IPS-18a (cell line): Measurements from ENCODE around the gene NXPE3.
"Not testable (repeated sequence)": the region's sequence is repeated elsewhere in the genome, so short reads cannot be mapped to it uniquely, and the experiment has no call there.

Experiments
- H3K27ac ChIP-seq: one replicate; pipeline ENCODE4 v1.5.1; 2013; ENCODE audit warnings: low read length
- H3K27me3 ChIP-seq: one replicate; pipeline ENCODE4 v1.6.1; 2013; ENCODE audit warnings: mild to moderate bottlenecking, low read length; ENCODE audit not compliant: control insufficient read depth, insufficient read depth
- H3K36me3 ChIP-seq: one replicate; pipeline ENCODE4 v1.6.1; 2013; ENCODE audit warnings: low read depth, low read length; ENCODE audit not compliant: control insufficient read depth
- H3K4me1 ChIP-seq: one replicate; pipeline ENCODE4 v1.6.1; 2013; ENCODE audit warnings: low read depth, low read length; ENCODE audit not compliant: control insufficient read depth
- H3K4me3 ChIP-seq: one replicate; pipeline ENCODE4 v1.5.1; 2013; ENCODE audit warnings: low read length
- H3K9ac ChIP-seq: one replicate; pipeline ENCODE4 v1.6.1; 2013; ENCODE audit warnings: mild to moderate bottlenecking, low read length, moderate library complexity
- H3K9me3 ChIP-seq: one replicate; pipeline ENCODE4 v1.6.1; 2013; ENCODE audit warnings: low read depth, low read length; ENCODE audit not compliant: control insufficient read depth

NXPE3 gene

DNA sequence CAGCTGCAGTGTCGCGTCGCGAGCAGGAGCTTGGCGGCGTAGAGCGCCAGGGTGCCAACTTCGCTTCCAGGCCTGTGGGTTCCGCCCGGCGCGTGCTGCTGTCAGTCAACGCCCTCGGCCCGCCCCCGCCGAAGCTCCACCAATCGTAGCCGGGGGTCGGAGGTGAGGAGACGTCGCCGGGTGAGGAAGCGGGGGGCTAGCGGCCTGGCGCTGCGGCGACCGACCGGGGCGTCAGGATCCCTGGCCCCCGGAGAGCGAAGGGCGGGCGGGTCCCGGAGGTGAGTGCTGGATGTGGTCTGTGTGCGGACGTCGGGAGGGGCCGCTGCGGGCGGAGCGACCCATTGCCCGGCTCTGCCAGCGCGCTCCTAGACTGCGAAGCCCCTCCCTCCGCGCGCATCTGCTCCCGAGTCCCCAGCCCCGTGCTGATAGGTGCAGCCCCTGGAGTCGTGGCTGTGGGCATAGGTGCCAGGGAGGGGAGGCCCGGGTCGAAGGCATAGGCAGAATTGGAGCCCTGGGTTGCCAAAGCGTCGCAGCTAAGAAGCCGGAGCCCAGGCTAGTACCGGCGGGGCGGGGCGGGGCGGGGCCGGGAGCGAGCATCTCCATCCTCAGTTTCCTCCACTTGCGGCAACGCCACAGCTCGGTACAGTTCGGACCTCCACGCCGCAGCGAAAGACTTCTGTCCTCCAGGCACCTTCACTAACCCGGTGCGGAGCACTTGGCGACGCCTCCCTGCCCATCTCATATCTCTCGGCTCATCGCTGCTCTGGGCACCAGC is at the start of gene NXPE3:
Gene NXPE3 (plus strand): TSS at position 165 of the 775 bp plus-strand sequence. CDS start 6,386 bp downstream, outside the sequence.
- peak within 1 kb of the TSS; percentile 69 for H3K4me3 ChIP-seq
- no peak within 1 kb of the TSS for H3K27ac ChIP-seq
- H3K9me3 ChIP-seq, result no peaks in the 10 kb centered on the region
- peaks cover 8% of the 10 kb centered on the region for H3K27me3 ChIP-seq
- H3K9ac ChIP-seq, result peak within 1 kb of the TSS; percentile 2
- no peaks in the 10 kb centered on the region for H3K36me3 ChIP-seq
- peaks cover 15% of the 10 kb centered on the region for H3K4me1 ChIP-seq

DNA sequence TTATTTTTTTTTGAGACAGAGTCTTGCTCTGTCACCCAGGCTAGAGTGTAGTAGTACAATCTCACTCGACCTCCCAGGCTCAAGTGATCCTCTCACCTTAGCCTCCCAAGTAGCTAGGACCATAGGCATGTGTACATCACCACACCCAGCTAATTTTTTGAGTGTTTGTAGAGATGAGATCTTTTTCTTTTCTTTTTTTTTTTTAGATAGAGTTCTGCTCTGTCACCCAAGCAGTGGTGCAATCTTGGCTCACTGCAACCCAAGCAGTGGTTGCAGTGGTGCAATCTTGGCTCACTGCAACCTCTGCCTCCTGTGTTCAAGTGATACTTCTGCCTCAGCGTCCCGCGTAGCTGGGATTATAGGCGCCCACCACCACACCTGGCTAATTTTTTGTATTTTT is 49.4 kb upstream of the NXPE3 start:
- H3K27ac ChIP-seq, result no peak overlapping the region
- no peak overlapping the region for H3K4me3 ChIP-seq
- no peak overlapping the region for H3K9ac ChIP-seq
- no peaks in the 10 kb centered on the region for H3K27me3 ChIP-seq
- H3K4me1 ChIP-seq, result no peaks in the 10 kb centered on the region
- H3K36me3 ChIP-seq, result peaks cover 44% of the 10 kb centered on the region
- H3K9me3 ChIP-seq, result no peaks in the 10 kb centered on the region

DNA sequence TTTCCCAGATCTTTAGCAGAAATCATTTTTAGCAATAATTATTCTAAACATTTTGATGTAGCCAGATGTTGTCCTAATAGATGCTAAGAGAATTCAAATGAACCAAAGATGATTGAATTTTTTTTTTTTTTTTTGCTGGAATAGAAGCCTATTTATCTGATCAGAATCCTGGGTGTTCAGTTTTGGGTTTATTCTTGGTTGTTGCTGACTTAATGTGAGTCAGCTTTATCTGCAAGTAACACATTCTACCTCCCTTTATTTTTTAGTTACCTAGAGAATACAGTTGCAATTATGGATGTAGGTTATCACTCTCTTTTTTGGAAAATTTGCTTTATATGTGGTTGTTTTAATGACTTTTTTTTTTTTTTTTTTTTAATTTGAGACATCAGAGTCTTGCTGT is 48.2 kb upstream of the NXPE3 start:
- no peaks in the 10 kb centered on the region for H3K27me3 ChIP-seq
- no peak overlapping the region for H3K4me3 ChIP-seq
- peaks cover 52% of the 10 kb centered on the region for H3K36me3 ChIP-seq
- no peak overlapping the region for H3K9ac ChIP-seq
- H3K27ac ChIP-seq, result no peak overlapping the region
- H3K9me3 ChIP-seq, result no peaks in the 10 kb centered on the region
- H3K4me1 ChIP-seq, result no peaks in the 10 kb centered on the region

DNA sequence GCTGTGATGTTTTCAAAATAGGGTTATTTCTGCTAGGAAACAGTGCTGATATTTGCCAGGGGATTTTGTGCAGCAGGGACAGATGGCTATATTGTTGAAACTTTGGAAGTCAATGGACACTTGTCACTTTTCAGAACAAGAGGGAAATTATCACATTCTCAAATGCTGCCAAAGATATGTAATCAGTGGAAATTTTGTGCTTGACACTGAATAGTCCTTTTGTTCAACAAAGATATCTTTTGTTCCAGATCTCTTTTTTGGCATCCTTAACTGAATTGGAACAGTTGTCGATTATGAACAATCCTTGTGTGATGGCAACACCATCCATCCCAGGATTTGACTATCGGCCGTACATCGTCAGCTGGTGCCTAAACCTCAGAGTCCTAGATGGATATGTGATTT is 46.8 kb upstream of the NXPE3 start:
- Histone ChIP-seq H3K4me1 (no peaks in the 10 kb centered on the region), H3K4me3 (no peak overlapping the region), H3K36me3 (peaks cover 54% of the 10 kb centered on the region), H3K9ac (no peak overlapping the region), H3K9me3 (no peaks in the 10 kb centered on the region), H3K27ac (no peak overlapping the region), H3K27me3 (no peaks in the 10 kb centered on the region)

DNA sequence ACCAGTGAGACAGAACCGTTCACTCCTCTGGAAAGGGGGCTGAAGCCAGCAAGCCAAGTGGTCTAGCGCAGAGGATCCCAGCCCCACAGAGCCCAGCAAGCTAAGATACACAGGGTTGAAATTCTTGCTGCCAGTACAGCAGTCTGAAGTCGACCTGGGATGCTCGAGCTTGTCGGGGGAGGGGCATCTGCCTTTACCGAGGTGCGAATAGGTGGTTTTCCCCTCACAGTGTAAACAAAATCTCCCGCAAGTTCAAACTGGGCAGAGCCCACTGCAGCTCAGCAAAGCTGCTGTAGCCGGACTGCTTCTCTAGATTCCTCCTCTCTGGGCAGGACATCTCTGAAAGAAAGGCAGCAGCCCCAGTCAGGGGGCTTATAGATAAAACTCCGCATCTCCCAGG is 43.2 kb upstream of the NXPE3 start:
- Histone ChIP-seq H3K4me3 (no peak overlapping the region), H3K9me3 (no peaks in the 10 kb centered on the region), H3K27ac (no peak overlapping the region), H3K27me3 (no peaks in the 10 kb centered on the region), H3K4me1 (no peaks in the 10 kb centered on the region), H3K36me3 (peaks cover 42% of the 10 kb centered on the region), H3K9ac (no peak overlapping the region)

DNA sequence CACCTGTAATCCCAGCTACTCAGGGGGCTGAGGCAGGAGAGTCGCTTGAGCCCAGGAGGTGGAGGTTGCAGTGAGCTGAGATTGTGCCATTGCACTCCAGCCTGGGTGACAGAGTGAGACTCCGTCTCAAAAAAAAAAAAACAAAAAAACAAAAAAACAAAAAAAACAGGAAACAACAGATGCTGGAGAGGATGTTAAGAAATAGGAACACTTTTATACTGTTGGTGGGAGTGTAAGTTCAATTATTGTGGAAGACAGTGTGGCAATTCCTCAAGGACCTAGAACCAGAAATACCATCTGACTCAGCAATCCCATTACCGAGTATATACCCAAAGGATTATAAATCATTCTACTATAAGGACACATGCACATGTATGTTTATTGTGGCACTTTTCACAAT is 37.1 kb upstream of the NXPE3 start:
- H3K27me3 ChIP-seq, H3K27ac ChIP-seq, H3K4me3 ChIP-seq, H3K9ac ChIP-seq, H3K4me1 ChIP-seq, H3K36me3 ChIP-seq, H3K9me3 ChIP-seq: not testable (repeated sequence)

DNA sequence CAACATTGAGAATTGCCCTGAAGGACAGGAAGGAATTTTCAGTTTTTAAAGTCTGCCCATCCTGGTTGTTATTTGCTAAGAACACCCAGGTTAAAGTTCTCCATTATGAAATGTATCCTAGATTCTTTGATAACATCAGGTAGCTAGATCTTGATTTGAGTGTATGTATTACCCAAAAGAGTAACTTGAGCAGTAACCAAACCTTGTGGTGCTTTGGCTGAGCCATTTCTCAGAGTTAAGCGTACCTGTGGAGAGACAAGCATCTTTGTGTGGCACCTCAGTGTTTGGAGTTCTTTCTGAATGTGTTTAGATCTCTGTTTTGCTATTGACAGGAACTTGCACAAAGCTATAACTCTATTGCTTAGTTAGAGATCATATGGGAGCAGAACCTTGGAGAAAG is 34.2 kb upstream of the NXPE3 start:
- H3K27ac ChIP-seq, result no peak overlapping the region
- no peaks in the 10 kb centered on the region for H3K9me3 ChIP-seq
- no peak overlapping the region for H3K9ac ChIP-seq
- no peak overlapping the region for H3K4me3 ChIP-seq
- peaks cover 4% of the 10 kb centered on the region for H3K36me3 ChIP-seq
- H3K27me3 ChIP-seq, result no peaks in the 10 kb centered on the region
- no peaks in the 10 kb centered on the region for H3K4me1 ChIP-seq

DNA sequence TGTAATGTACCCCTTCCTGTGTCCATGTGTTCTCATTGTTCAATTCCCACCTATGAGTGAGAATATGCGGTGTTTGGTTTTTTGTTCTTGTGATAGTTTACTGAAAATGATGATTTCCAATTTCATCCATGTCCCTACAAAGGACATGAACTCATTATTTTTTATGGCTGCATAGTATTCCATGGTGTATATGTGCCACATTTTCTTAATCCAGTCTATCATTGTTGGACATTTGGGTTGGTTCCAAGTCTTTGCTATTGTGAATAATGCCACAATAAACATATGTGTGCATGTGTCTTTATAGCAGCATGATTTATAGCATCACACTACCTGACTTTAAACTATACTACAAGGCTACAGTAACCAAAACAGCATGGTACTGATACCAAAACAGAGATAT is 33.1 kb upstream of the NXPE3 start:
- H3K4me1 ChIP-seq, H3K27me3 ChIP-seq, H3K9ac ChIP-seq, H3K36me3 ChIP-seq, H3K27ac ChIP-seq, H3K4me3 ChIP-seq, H3K9me3 ChIP-seq: not testable (repeated sequence)

DNA sequence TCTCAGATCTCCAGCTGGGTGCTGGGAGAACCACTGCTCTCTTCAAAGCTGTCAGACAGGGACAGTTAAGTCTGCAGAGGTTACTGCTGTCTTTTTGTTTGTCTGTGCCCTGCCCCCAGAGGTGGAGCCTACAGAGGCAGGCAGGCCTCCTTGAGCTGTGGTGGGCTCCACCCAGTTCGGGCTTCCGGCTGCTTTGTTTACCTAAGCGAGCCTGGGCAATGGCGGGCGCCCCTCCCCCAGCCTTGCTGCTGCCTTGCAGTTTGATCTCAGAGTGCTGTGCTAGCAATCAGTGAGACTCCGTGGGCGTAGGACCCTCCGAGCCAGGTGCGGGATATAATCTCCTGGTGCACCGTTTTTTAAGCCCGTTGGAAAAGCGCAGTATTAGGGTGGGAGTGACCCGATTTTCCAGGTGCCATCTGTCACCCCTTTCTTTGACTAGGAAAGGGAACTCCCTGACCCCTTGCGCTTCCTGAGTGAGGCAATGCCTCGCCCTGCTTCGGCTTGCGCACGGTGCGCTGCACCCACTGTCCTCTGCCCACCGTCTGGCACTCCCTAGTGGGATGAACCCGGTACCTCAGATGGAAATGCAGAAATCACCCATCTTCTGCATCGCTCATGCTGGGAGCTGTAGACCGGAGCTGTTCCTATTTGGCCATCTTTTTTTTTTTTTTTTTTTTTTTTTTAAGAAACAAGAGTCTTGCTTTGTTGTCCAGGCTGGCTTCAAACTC is 25.5 kb upstream of the NXPE3 start:
- H3K27ac ChIP-seq, H3K27me3 ChIP-seq, H3K4me1 ChIP-seq, H3K9me3 ChIP-seq, H3K4me3 ChIP-seq, H3K9ac ChIP-seq: not testable (repeated sequence)
- peaks cover 23% of the 10 kb centered on the region for H3K36me3 ChIP-seq

DNA sequence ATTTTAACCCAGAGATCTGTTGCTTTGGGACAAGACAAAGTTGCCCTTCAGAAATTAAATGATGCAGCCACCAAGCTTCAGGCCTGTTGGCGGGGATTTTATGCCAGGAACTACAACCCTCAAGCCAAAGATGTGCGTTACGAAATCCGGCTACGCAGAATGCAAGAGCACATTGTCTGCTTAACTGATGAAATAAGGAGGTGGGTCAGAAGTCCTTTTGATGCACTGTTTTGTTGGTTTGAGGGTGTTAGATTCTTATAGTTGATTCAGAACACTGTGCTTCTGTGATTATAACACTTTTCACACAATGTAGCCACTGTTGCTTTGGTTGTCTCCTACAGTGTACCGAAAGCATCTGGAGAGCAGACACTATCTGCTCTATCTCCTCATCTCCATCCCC is 20.8 kb upstream of the NXPE3 start:
- H3K36me3 ChIP-seq, result peaks cover 41% of the 10 kb centered on the region
- no peaks in the 10 kb centered on the region for H3K9me3 ChIP-seq
- H3K4me3 ChIP-seq, result no peak overlapping the region
- no peaks in the 10 kb centered on the region for H3K4me1 ChIP-seq
- H3K27ac ChIP-seq, result no peak overlapping the region
- H3K27me3 ChIP-seq, result no peaks in the 10 kb centered on the region
- no peak overlapping the region for H3K9ac ChIP-seq

DNA sequence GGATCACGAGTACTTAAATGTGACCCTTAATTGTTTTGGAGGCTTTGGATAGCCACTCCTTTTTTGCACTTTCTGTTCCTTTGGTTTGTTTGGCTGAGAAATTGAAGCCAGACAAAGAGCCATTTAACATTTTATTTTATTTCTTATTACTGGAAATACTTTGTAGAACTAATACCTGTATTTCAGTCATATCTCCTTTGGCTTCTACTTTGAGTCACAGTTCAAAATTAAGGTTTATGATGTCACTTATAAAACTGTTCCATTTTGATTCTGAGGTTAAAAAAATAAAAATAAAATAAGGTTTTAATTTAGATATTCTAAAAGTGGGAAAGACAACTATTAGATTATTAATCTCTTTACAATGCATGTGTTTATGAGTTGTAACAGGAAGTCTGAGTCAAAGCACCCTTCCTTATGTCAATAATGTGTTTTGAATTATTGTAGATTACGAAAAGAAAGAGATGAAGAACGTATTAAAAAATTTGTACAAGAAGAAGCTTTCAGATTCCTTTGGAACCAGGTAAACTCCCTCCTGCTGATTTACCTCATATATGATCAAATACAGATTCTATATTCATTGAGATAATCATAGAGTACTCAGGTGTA is 16.9 kb upstream of the NXPE3 start:
- Histone ChIP-seq H3K9me3 (no peaks in the 10 kb centered on the region), H3K4me1 (no peaks in the 10 kb centered on the region), H3K36me3 (peaks cover 46% of the 10 kb centered on the region), H3K27ac (no peak overlapping the region), H3K4me3 (no peak overlapping the region), H3K9ac (no peak overlapping the region), H3K27me3 (no peaks in the 10 kb centered on the region)
